Measurements from ENCODE around the gene ATP6V0E1.

Gene ATP6V0E1

GRCh38 chr5:172945151-172945550, 38.4 kb upstream of the ATP6V0E1 start:
- no peak overlapping the region for H3K4me3 ChIP-seq (ENCODE audit: low read length)
- peaks cover 37% of the 10 kb centered on the region; the same call in 1 of the 2 replicates for H3K36me3 ChIP-seq (ENCODE audit: insufficient read depth, low read depth, low read length)
- H3K27ac ChIP-seq (ENCODE audit: low read length): no peak overlapping the region
- H3K27me3 ChIP-seq (ENCODE audit: insufficient read depth, low read length): no peaks in the 10 kb centered on the region
- no peaks in the 10 kb centered on the region for H3K9me3 ChIP-seq (ENCODE audit: insufficient read depth, low read depth, low read length)
- peaks cover 15% of the 10 kb centered on the region for H3K4me1 ChIP-seq (ENCODE audit: insufficient read depth, low read length)
- H3K9ac ChIP-seq (ENCODE audit: low read depth, low read length): no peak overlapping the region

DNA sequence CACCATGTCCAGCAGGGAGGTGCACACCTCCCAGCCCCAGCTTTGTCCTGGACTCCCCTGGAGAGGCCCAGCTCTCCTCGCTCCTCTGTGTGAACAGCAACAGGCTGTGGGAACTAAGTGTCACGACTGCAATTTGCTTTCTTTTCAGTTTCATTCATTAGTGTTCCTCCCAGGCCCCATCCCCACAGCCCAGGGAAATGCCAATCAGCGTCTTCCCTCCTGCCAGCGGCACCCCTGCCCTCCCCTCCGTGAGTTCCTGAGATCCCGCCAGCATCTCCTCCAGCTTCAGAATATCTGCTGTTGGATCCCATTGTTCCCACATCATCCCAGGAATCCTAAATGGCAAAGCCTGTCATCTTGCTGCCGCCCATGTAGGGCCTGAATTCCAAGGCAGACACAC, 37.4 kb upstream of the ATP6V0E1 start:
- Histone ChIP-seq H3K27ac (ENCODE audit: low read length) (no peak overlapping the region), H3K36me3 (ENCODE audit: insufficient read depth, low read depth, low read length) (peaks cover 38% of the 10 kb centered on the region; the same call in 1 of the 2 replicates), H3K9ac (ENCODE audit: low read depth, low read length) (no peak overlapping the region), H3K4me1 (ENCODE audit: insufficient read depth, low read length) (peaks cover 15% of the 10 kb centered on the region), H3K27me3 (ENCODE audit: insufficient read depth, low read length) (no peaks in the 10 kb centered on the region), H3K9me3 (ENCODE audit: insufficient read depth, low read depth, low read length) (no peaks in the 10 kb centered on the region), H3K4me3 (ENCODE audit: low read length) (no peak overlapping the region)

GRCh38 chr5:172949426-172949825, 34.1 kb upstream of the ATP6V0E1 start:
- Histone ChIP-seq H3K9ac (ENCODE audit: low read depth, low read length) (no peak overlapping the region), H3K27me3 (ENCODE audit: insufficient read depth, low read length) (peaks cover 9% of the 10 kb centered on the region; the same call in 1 of the 2 replicates), H3K4me1 (ENCODE audit: insufficient read depth, low read length) (no peaks in the 10 kb centered on the region), H3K36me3 (ENCODE audit: insufficient read depth, low read depth, low read length) (peaks cover 36% of the 10 kb centered on the region; the same call in 1 of the 2 replicates), H3K4me3 (ENCODE audit: low read length) (no peak overlapping the region), H3K9me3 (ENCODE audit: insufficient read depth, low read depth, low read length) (no peaks in the 10 kb centered on the region), H3K27ac (ENCODE audit: low read length) (no peak overlapping the region)

GRCh38 chr5:172950176-172950965, 33.2 kb upstream of the ATP6V0E1 start:
- H3K9me3 ChIP-seq (ENCODE audit: insufficient read depth, low read depth, low read length): no peaks in the 10 kb centered on the region
- H3K36me3 ChIP-seq (ENCODE audit: insufficient read depth, low read depth, low read length): peaks cover 33% of the 10 kb centered on the region; the same call in 1 of the 2 replicates
- H3K27ac ChIP-seq (ENCODE audit: low read length): no peak overlapping the region
- peaks cover 9% of the 10 kb centered on the region; the same call in 1 of the 2 replicates for H3K27me3 ChIP-seq (ENCODE audit: insufficient read depth, low read length)
- H3K4me1 ChIP-seq (ENCODE audit: insufficient read depth, low read length): no peaks in the 10 kb centered on the region
- no peak overlapping the region for H3K4me3 ChIP-seq (ENCODE audit: low read length)
- H3K9ac ChIP-seq (ENCODE audit: low read depth, low read length): no peak overlapping the region

- peaks cover 9% of the 10 kb centered on the region; the same call in 1 of the 2 replicates for H3K27me3 ChIP-seq (ENCODE audit: insufficient read depth, low read length)
- no peaks in the 10 kb centered on the region for H3K9me3 ChIP-seq (ENCODE audit: insufficient read depth, low read depth, low read length)
- no peak overlapping the region for H3K9ac ChIP-seq (ENCODE audit: low read depth, low read length)
- peaks cover 24% of the 10 kb centered on the region; the same call in 1 of the 2 replicates for H3K36me3 ChIP-seq (ENCODE audit: insufficient read depth, low read depth, low read length)
- no peaks in the 10 kb centered on the region for H3K4me1 ChIP-seq (ENCODE audit: insufficient read depth, low read length)
- H3K4me3 ChIP-seq (ENCODE audit: low read length): no peak overlapping the region
- H3K27ac ChIP-seq (ENCODE audit: low read length): no peak overlapping the region
Measured at GRCh38 chr5:172951371-172952033, 32.1 kb upstream of the ATP6V0E1 start.

- Histone ChIP-seq H3K9me3 (ENCODE audit: insufficient read depth, low read depth, low read length) (no peaks in the 10 kb centered on the region), H3K27ac (ENCODE audit: low read length) (no peak overlapping the region), H3K36me3 (ENCODE audit: insufficient read depth, low read depth, low read length) (peaks cover 22% of the 10 kb centered on the region; the same call in 1 of the 2 replicates), H3K4me1 (ENCODE audit: insufficient read depth, low read length) (no peaks in the 10 kb centered on the region), H3K4me3 (ENCODE audit: low read length) (no peak overlapping the region), H3K9ac (ENCODE audit: low read depth, low read length) (no peak overlapping the region), H3K27me3 (ENCODE audit: insufficient read depth, low read length) (peaks cover 13% of the 10 kb centered on the region; the same call in 1 of the 2 replicates)
Measured at GRCh38 chr5:172952034-172952511, 31.5 kb upstream of the ATP6V0E1 start.

DNA sequence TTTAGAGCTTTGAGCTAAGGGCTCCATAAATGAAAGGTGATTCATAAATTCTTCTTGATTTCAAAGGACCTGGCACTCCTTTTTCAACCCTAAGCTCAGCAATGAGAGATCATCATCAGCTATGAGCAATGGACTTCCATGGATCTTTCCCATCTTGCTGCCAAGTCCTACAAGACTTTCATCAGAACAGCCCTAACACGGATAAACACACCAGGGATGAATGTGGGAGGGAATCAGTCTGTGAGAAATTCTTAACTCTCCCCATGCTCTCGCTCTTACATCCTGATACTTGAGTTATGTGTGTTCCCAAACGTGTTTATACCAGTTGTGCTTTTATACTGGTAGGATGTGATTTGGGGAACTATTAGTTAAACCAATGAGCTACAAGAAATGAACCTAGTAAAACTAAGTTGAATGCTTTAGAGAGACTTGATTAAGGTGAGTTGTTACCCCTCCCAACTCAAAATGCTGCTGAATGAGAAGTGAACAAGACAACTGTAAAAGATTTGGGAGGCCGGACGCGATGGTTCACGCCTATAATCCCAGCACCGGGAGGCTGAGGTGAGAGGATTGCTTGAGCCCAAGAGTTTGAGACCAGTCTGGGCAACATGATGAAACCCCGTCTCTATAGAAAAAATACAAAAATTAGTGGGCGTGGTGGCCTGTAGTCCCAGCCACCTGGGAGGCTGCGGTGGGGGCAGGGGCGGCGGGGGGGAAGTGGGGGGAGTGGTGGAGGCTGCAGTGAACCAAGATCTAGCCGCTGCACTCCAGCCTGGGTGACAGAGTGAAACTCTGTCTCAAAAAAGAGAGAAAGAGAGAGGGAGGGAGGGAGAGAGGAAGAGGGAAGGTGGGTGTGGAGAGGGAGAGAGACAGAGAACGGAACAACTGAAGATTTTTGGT, 29.5 kb upstream of the ATP6V0E1 start:
- Histone ChIP-seq H3K9me3 (ENCODE audit: insufficient read depth, low read depth, low read length) (no peaks in the 10 kb centered on the region), H3K27ac (ENCODE audit: low read length) (no peak overlapping the region), H3K9ac (ENCODE audit: low read depth, low read length) (no peak overlapping the region), H3K36me3 (ENCODE audit: insufficient read depth, low read depth, low read length) (peaks cover 16% of the 10 kb centered on the region; the same call in 1 of the 2 replicates), H3K4me1 (ENCODE audit: insufficient read depth, low read length) (no peaks in the 10 kb centered on the region), H3K4me3 (ENCODE audit: low read length) (no peak overlapping the region), H3K27me3 (ENCODE audit: insufficient read depth, low read length) (peaks cover 27% of the 10 kb centered on the region)

GRCh38 chr5:172954751-172955159, 28.8 kb upstream of the ATP6V0E1 start:
- Histone ChIP-seq H3K4me3 (ENCODE audit: low read length) (no peak overlapping the region), H3K27me3 (ENCODE audit: insufficient read depth, low read length) (peaks cover 27% of the 10 kb centered on the region), H3K9ac (ENCODE audit: low read depth, low read length) (no peak overlapping the region), H3K27ac (ENCODE audit: low read length) (no peak overlapping the region), H3K4me1 (ENCODE audit: insufficient read depth, low read length) (no peaks in the 10 kb centered on the region), H3K9me3 (ENCODE audit: insufficient read depth, low read depth, low read length) (no peaks in the 10 kb centered on the region), H3K36me3 (ENCODE audit: insufficient read depth, low read depth, low read length) (peaks cover 16% of the 10 kb centered on the region; the same call in 1 of the 2 replicates)

DNA sequence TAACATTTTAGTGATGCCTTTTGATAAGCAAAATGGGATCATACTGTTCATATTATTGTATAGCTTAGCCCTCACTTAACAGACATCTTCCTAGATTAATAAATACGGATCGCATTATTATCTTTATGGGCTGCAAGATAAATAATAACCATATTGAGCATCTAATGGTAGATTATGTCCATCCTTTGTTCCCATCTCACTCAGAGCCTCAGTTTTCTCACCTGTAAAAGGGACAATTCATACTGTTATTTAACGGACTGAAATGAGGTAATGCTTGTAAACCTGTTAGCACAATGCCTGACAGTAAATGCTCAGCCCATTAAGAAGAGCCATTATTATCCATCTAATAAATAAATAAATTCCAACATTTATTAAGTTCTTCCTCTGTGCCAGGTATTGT, 27.3 kb upstream of the ATP6V0E1 start:
- Histone ChIP-seq H3K4me3 (ENCODE audit: low read length) (no peak overlapping the region), H3K4me1 (ENCODE audit: insufficient read depth, low read length) (no peaks in the 10 kb centered on the region), H3K9me3 (ENCODE audit: insufficient read depth, low read depth, low read length) (no peaks in the 10 kb centered on the region), H3K9ac (ENCODE audit: low read depth, low read length) (no peak overlapping the region), H3K36me3 (ENCODE audit: insufficient read depth, low read depth, low read length) (peaks cover 6% of the 10 kb centered on the region; the same call in 1 of the 2 replicates), H3K27ac (ENCODE audit: low read length) (no peak overlapping the region), H3K27me3 (ENCODE audit: insufficient read depth, low read length) (peaks cover 27% of the 10 kb centered on the region)

DNA sequence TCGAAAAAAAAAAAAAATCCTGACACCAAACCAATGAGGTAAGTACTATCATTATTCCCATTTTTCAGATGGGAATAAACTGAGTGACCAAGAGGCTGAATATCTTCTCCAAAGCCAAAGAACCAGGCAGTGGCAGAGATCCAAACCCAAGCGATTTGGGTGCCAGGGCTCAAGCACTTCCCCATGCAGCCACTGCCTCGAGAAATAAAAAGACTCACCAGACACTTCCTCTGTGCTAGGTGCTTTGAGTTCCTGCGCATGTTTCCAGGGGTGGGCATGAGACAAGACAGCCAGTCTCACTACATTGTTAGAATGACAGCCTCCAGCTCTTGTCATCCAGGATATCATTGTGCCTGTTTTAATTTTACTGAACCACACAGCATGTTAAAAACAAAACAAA, 26.6 kb upstream of the ATP6V0E1 start:
- Histone ChIP-seq H3K9ac (ENCODE audit: low read depth, low read length) (no peak overlapping the region), H3K4me3 (ENCODE audit: low read length) (no peak overlapping the region)

DNA sequence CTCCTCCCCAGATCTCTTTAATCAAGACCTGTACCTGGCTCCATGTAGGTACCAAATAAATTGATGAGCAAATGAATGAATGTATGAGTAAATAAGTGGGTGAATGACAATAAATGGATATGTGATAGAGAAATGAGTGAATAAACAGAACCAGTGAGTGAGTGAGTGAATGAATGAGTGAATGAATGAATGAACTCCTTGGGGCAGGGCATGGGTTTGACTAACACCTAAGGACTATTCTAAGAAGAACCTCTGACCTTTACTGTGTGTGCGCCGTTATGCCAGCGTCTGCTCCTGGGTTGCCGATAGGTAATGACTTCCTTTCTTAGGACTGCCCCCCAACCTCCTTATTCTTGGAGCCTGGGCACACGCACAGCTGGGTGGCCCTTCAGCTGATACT, 26.1 kb upstream of the ATP6V0E1 start:
- Histone ChIP-seq H3K4me3 (ENCODE audit: low read length) (no peak overlapping the region), H3K27ac (ENCODE audit: low read length) (no peak overlapping the region), H3K36me3 (ENCODE audit: insufficient read depth, low read depth, low read length) (peaks cover 5% of the 10 kb centered on the region; the same call in 1 of the 2 replicates), H3K9ac (ENCODE audit: low read depth, low read length) (no peak overlapping the region), H3K4me1 (ENCODE audit: insufficient read depth, low read length) (no peaks in the 10 kb centered on the region), H3K9me3 (ENCODE audit: insufficient read depth, low read depth, low read length) (no peaks in the 10 kb centered on the region), H3K27me3 (ENCODE audit: insufficient read depth, low read length) (peaks cover 27% of the 10 kb centered on the region)

More for the DNA sequence above, 26.6 kb upstream of the ATP6V0E1 start:
- H3K27ac ChIP-seq (ENCODE audit: low read length): no peak overlapping the region
- H3K27me3 ChIP-seq (ENCODE audit: insufficient read depth, low read length): peaks cover 27% of the 10 kb centered on the region
- H3K9me3 ChIP-seq (ENCODE audit: insufficient read depth, low read depth, low read length): no peaks in the 10 kb centered on the region
- peaks cover 5% of the 10 kb centered on the region; the same call in 1 of the 2 replicates for H3K36me3 ChIP-seq (ENCODE audit: insufficient read depth, low read depth, low read length)
- no peaks in the 10 kb centered on the region for H3K4me1 ChIP-seq (ENCODE audit: insufficient read depth, low read length)
